Spinal cord (tissue), 10 donors: Measurements from ENCODE around the gene RAB10. TPM values are rescaled to one million over a fixed set of nuclear protein-coding genes. Genes with fewer than 3 reads are reported as not detected.
A peak's percentile ranks its signal among the peaks of the same experiment; 100 is the strongest.
"Not testable (repeated sequence)": the region's sequence is repeated elsewhere in the genome, so short reads cannot be mapped to it uniquely, and the experiment has no call there.

Experiments used
- DNase-seq, 6 donors: peaks; one replicate each; pipeline versions ENCODE4 v3.0.0 to v3.0.0-alpha.2; 2013 to 2015; ENCODE audit warnings: low spot score in 6 of 6, low read depth in 4 of 6
- H3K27ac ChIP-seq: one replicate; pipeline ENCODE4 v1.5.1; 2013; ENCODE audit warnings: low read depth, low read length, control low read depth
- H3K27me3 ChIP-seq: one replicate; pipeline ENCODE4 v1.6.1; 2013; ENCODE audit warnings: low read length; ENCODE audit not compliant: control insufficient read depth, insufficient read depth
- H3K36me3 ChIP-seq: one replicate; pipeline ENCODE4 v1.6.1; 2013; ENCODE audit warnings: low read length; ENCODE audit not compliant: control insufficient read depth, insufficient read depth
- H3K4me1 ChIP-seq: one replicate; pipeline ENCODE4 v1.6.1; 2013; ENCODE audit warnings: low read length; ENCODE audit not compliant: control insufficient read depth, insufficient read depth
- H3K4me3 ChIP-seq: one replicate; pipeline ENCODE4 v1.5.1; 2013; ENCODE audit warnings: low read depth, low read length, control low read depth
- H3K9me3 ChIP-seq: one replicate; pipeline ENCODE4 v1.6.1; 2013; ENCODE audit warnings: low read length; ENCODE audit not compliant: control insufficient read depth, insufficient read depth
- WGBS: methylation state at CpG from one replicate; pipeline ENCODE4 v1.1.5; 2013; ENCODE audit warnings: missing lambda C conversion rate; ENCODE audit not compliant: insufficient coverage; 5-methylcytosine and 5-hydroxymethylcytosine counted together
- polyA plus RNA-seq, 2 donors: library from polyadenylated mRNA; unstranded; fragments of 120-200 nt; gene quantifications; one replicate each; pipeline ENCODE4 v1.2.1, GENCODE V29; 2013; ENCODE audit not compliant: insufficient read length in 2 of 2
- total RNA-seq, 2 donors: library from RNA; depleted of rRNA in 1 of 2; stranded (reverse); fragments of 120-200 nt in 1 of 2; fragments of >200 nt in 1 of 2; gene quantifications; one replicate each; pipeline versions ENCODE4 v1.2.3 to v1.2.4, GENCODE V29; 2013 to 2014
- donor health status: healthy.

The RAB10 gene
- total and polyA plus RNA-seq, 4 donors = 80.8 to 194 (median 133) TPM

DNA sequence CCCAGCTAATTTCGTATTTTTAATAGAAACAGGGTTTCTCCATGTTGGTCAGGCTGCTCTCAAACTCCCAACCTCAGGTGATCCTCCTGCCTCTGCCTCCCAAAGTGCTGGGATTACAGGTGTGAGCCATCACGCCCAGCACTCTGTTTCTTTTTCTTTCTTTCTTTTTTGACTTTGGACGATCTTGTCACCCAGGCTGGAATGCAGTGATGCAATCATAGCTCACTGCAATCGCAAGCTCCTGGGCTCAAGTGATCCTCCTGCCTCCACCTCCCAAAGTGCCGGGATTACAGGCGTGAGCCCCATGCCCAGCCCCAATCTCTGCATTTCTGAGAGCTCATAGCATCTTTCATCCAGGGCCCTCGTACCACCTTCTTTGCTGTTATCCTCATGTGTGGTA lies 34.5 kb upstream of the RAB10 start:
- H3K9me3 ChIP-seq, H3K4me3 ChIP-seq, H3K27ac ChIP-seq, H3K27me3 ChIP-seq, DNase-seq, H3K36me3 ChIP-seq: not testable (repeated sequence)
- H3K4me1 ChIP-seq = peaks cover 33% of the 10 kb centered on the region
- WGBS = 89% methylated on average over 6 of the region's 7 CpGs

DNA sequence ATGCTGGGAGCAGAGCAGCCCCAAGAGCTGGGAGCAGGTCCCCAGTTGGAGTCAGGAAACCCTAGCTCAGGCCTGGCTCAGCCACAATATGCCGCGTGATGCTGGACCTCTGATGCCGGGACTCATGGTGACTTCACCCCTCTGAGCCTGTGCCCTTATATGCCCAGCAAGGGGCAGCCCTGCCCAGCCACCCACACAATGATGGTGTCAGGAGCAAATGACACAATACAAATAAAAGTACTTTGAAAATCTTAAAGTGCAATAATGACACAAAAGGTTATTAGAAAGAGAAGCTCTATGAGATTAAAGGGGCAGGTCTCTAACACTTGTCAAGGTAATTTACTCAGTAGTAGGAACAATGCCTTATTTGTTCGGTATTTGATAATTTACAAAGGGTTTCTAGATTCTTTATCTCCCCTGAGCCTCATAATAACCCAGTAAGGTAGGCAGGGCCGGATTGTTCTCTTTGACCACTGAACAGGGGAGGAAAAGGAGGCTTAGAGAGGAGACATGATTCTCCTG lies 33.3 kb upstream of the RAB10 start:
- 70% methylated on average over 3 of the region's 5 CpGs for WGBS
- Histone ChIP-seq H3K4me1 (peaks cover 33% of the 10 kb centered on the region), H3K9me3 (no peaks in the 10 kb centered on the region), H3K27me3 (no peaks in the 10 kb centered on the region), H3K4me3 (no peak overlapping the region), H3K36me3 (no peaks in the 10 kb centered on the region), H3K27ac (no peak overlapping the region)
- no peak for DNase-seq

DNA sequence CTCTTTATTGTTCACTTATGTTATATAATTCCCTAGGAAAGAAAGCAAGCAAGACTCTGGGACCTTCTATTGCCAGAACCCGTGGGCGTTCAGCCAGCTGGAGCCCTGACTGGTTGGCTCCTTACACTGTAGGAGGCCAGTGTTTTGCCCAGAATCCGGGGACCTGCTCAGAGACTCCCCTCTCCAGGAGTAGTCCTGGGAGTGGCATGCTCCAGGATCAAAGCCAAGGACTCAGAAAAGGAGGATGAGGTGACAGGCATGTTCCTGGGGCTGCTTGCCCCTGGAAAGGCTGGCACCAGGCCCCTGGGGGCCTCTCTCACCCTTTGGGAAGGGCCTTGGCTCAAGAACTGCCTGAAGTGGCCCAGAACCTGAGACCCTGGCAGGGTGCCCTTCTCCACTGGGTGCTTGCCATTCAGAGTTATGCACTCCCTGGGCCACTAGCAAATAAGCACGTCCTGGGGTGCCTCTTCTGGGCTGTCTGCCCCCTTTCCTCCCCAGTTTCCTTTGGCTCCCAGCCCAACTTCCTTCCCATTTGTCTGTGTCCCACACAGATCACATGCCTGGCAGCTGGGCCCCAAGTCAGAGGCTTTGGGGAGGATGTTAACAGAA lies 32.0 kb upstream of the RAB10 start:
- Histone ChIP-seq H3K4me3 (no peak overlapping the region), H3K36me3 (no peaks in the 10 kb centered on the region), H3K27ac (peak overlapping the region; percentile 83), H3K4me1 (peaks cover 33% of the 10 kb centered on the region), H3K9me3 (no peaks in the 10 kb centered on the region), H3K27me3 (no peaks in the 10 kb centered on the region)
- DNase-seq = peak; percentile 63 to 95 (median 74)
- 14% methylated on average over 4 of the region's 4 CpGs for WGBS

DNA sequence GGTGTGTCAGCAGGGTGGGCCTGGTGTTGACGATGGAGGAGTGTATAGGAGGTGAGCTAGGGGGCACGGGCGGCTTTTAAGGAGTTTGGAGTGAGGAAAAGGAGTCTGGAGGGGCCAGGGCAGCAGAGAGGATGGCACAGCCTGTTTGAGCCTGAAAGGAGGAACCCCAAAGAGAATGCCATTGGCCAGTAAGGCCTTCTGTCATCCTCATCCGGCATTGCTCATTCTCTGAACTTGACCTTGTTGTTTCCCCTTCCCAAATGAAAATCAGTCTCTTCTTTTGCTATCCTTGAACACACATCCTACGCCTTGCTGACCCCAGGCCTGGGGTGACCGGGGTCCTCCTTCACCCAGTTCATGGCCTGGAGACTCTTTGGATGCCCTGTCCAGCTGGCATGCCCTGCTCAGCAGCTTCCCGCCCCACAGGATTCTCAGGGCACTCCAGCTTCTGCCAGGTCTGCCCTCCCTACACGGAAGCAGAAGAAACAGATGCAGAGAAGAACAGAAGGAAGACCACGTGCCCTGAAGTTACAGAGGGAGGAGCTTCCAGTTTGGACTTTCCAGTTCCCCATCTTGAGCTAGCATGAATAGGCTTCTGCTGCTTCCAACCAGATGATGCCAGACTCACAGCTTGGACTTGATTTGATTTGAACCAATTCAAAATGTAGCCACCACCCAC lies 31.1 kb upstream of the RAB10 start:
- no peak for DNase-seq
- Histone ChIP-seq H3K4me3 (no peak overlapping the region), H3K9me3 (no peaks in the 10 kb centered on the region), H3K4me1 (peaks cover 28% of the 10 kb centered on the region), H3K27me3 (no peaks in the 10 kb centered on the region), H3K27ac (peak overlapping the region; percentile 83), H3K36me3 (no peaks in the 10 kb centered on the region)
- 61% methylated on average over 7 of the region's 9 CpGs for WGBS

DNA sequence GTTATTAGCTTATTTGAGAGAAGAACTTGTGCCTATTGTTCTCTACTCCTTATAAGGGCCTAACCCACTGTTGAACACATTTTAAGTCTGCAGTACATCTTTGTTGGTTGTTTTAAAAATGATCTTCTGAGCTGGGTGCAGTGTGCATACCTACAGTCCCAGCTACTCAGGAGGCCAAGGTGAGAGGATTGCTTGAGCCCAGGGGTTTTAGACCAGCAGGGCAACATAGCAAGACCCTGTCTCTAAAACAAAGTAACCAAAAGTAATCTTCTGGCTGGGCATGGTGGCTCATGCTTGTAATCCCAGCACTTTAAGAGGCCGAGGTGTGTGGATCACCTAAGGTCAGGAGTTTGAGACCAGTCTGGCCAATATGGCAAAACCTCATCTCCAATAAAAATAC lies 25.8 kb upstream of the RAB10 start:
- Histone ChIP-seq H3K27ac (no peak overlapping the region), H3K27me3 (no peaks in the 10 kb centered on the region), H3K9me3 (no peaks in the 10 kb centered on the region), H3K36me3 (no peaks in the 10 kb centered on the region), H3K4me3 (no peak overlapping the region), H3K4me1 (no peaks in the 10 kb centered on the region)
- 100% methylated on average over 1 of the region's 1 CpG for WGBS
- no peak for DNase-seq

DNA sequence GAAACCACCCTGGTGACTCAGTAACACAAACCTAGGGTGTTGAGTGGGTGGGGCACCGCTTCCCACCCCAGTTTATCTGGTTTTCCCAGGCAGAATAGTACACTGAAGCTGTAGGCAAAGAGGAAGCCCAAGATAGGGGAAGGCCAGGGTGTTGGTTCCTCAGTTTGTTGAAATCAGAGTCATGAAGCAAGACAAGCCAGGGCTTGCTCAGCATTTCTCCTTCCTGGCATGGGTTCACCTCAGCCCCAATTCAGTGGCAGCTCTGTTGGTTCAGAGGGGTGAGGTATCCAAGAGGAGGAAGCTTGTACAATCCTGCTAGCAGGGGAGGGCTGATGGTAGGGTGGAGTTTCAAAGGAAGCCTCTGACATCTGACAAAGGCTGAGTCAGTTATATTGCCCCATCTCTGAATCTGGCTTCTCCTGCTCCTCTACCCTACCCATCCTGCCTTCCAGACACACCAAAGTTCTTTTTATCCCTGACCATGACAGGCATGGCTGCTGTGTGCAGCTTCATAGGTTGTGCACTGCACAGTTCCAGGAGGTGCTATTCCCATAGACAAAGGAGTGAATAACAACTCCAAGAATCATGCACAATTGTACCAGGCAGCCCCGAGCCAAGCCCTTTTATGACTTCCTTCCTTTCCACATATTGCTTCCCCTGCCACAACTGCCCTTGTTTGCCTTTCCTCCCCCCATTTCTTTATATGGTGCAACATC lies 24.9 kb upstream of the RAB10 start:
- peak in 1 of 6 donors; percentile 30 for DNase-seq
- WGBS = 86% methylated on average over 2 of the region's 2 CpGs
- no peaks in the 10 kb centered on the region for H3K9me3 ChIP-seq

DNA sequence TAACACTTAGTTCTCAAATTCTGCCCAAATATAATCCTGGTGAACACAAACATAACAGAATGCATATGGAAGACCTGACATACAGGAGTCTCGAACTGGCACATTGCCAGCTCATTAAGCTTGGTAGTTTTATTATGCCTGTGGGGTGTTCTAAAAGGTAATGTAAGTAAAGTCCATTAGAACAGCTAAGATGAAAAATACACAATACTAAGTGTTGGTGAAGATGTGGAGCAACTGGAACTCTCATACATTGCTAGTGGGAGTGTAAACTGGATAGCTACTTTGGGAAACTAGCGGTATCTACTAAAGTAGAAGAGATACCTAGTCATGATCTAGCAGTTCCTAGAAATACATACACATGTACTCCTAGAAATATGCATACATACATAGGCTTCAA lies 24.3 kb upstream of the RAB10 start:
- H3K27ac ChIP-seq = no peak overlapping the region
- no CpG with 5 or more reads among the region's 2 CpGs for WGBS
- no peak for DNase-seq

More for the DNA sequence above, 24.9 kb upstream of the RAB10 start:
- H3K27ac ChIP-seq = no peak overlapping the region
- no peaks in the 10 kb centered on the region for H3K27me3 ChIP-seq
- H3K4me1 ChIP-seq = no peaks in the 10 kb centered on the region
- H3K4me3 ChIP-seq = no peak overlapping the region
- no peaks in the 10 kb centered on the region for H3K36me3 ChIP-seq

DNA sequence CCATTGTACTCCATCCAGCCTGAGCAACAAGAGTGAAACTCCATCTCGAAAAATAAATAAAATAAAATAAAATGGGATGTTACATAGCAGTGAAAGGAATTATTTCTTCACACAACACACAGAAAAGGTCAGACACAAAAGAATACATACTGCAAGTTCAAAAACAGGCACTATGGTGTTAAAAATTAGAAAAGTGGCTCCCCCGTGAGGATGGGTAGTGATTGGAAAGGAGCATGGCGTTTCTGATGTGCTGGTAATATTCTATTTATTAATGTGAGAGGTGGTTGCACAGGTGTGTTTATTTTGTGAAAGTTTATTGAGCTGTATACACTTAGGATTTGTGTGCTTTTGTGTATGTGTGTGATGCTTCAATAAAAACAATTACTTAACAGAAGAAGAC lies 22.9 kb upstream of the RAB10 start:
- Histone ChIP-seq H3K27me3 (no peaks in the 10 kb centered on the region), H3K4me3 (no peak overlapping the region), H3K27ac (no peak overlapping the region), H3K36me3 (no peaks in the 10 kb centered on the region), H3K4me1 (no peaks in the 10 kb centered on the region), H3K9me3 (no peaks in the 10 kb centered on the region)
- DNase-seq = no peak
- no CpG with 5 or more reads among the region's 3 CpGs for WGBS

More for the DNA sequence above, 24.3 kb upstream of the RAB10 start:
- H3K27me3 ChIP-seq = no peaks in the 10 kb centered on the region
- H3K36me3 ChIP-seq = no peaks in the 10 kb centered on the region
- no peaks in the 10 kb centered on the region for H3K4me1 ChIP-seq
- H3K4me3 ChIP-seq = no peak overlapping the region
- no peaks in the 10 kb centered on the region for H3K9me3 ChIP-seq

DNA sequence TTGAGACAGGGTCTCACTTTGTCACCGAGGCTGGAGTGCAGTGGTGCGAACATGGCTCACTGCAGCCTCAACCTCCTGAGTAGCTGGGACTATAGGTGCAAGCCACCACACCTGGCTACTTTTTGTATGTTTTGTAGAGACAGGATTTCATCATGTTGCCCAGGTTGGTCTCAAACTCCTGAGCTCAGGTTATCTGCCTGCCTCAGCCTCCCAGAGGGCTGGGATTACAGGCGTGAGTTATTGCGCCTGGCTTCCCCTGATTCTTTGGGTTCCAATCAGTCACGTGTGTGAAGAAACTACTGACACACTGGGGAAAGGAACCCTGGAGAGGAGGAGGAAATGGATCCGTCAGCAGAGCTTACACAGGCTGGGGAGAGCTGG lies 22.3 kb upstream of the RAB10 start:
- no peak overlapping the region for H3K27ac ChIP-seq
- DNase-seq = no peak
- H3K4me3 ChIP-seq = no peak overlapping the region
- 65% methylated on average over 6 of the region's 6 CpGs for WGBS
- no peaks in the 10 kb centered on the region for H3K27me3 ChIP-seq
- no peaks in the 10 kb centered on the region for H3K9me3 ChIP-seq
- no peaks in the 10 kb centered on the region for H3K4me1 ChIP-seq
- H3K36me3 ChIP-seq = no peaks in the 10 kb centered on the region
